Measurements from ENCODE around the gene DHRSX.

GRCh38 chrX:2548711-2549423, 48.1 kb upstream of the DHRSX start:
- TF ChIP-seq CTCF (IDR thresholded peaks at IDR 0.05; ENCODE audit: insufficient read depth, low read length, poor library complexity, severe bottlenecking) (no peak), EZH2phosphoT487 (conservative IDR thresholded peaks at IDR 0.05; ENCODE audit: low read length) (no peak)

All from SU-DHL-6 (cell line).